ENCODE data around the gene SLC9A3. TPM values are rescaled to one million over a fixed set of nuclear protein-coding genes. Genes with fewer than 3 reads are reported as not detected.

SLC9A3 gene
- total RNA-seq, 2 donors from 2014 or later: 78.1 to 170 TPM

DNA sequence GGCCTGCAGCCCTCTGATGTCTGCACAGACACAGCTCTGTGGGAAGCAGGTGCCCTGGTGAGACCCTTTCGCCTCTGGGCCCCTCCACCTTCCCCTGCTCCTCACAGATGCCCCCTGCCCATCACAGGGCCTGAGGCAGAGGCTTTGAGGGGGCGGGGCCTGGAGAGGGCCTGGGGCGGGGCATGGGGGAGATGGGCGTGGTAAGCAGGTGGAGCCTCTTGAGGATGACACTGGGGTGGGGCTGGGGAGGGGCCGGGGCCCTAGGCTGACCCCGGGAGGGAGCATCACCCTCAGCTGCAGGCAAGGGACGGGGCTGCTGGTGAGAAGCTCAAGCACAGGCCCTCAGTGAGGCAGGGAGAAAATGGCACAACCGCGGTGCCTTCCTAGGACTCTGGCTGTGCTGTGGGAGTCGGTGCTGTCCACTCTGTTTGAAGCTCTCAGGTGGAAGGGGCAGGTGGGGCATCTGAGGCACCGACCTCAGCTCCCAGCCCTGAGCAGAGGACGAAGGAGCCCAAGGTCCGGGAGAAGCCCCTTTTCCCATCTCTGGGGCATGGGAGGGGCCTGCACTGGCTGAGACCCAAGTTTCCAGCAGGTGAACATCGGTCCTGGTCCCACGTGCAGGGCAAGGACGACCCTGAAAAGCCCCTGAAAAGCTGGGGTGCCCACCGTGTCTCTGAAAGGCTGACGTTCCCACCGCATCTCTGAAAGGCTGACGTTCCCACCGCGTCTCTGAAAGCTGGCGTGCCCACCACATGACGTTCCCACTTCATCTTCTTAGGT is 17.5 kb upstream of the SLC9A3 start:
- intact Hi-C loops (cut with DNase I, micrococcal nuclease): no loop called here
- DNase-seq (peak; percentile 5 to 19), ATAC-seq (no peak)

DNA sequence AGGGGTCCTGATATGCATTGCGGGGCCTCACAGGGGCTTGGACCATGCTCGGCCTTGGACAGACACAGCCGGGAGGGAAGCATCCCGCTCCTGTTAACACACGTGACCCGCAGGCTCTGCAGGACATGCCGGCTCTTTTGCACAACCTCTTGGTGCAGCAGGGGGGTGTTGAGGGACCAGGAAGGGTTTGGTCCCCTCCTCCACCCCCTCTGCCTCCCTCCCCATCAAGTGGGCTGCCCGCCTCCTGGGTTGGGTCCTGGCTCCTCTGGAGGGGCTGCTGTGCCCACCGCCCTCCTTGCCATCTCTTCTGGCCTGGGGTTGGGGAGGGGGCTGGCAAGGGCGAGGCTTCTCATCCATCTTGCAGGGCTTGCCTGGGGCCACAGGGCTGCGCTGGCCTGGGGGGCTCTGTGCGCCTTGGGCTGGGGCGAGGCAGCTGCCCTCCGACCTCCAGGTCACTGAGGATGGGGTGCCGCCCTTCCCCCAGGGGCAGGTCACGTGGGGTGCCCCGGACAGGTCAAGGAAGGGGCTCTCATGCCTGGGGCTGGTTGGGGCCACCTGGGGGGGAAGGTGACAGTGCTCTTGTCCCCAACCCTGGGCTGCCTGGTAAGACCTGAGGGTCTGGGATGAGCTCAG is 16.8 kb upstream of the SLC9A3 start:
- intact Hi-C loops (cut with DNase I, micrococcal nuclease): no loop called here
- peak in 1 of 2 donors; percentile 24 for DNase-seq
- no peak for ATAC-seq

DNA sequence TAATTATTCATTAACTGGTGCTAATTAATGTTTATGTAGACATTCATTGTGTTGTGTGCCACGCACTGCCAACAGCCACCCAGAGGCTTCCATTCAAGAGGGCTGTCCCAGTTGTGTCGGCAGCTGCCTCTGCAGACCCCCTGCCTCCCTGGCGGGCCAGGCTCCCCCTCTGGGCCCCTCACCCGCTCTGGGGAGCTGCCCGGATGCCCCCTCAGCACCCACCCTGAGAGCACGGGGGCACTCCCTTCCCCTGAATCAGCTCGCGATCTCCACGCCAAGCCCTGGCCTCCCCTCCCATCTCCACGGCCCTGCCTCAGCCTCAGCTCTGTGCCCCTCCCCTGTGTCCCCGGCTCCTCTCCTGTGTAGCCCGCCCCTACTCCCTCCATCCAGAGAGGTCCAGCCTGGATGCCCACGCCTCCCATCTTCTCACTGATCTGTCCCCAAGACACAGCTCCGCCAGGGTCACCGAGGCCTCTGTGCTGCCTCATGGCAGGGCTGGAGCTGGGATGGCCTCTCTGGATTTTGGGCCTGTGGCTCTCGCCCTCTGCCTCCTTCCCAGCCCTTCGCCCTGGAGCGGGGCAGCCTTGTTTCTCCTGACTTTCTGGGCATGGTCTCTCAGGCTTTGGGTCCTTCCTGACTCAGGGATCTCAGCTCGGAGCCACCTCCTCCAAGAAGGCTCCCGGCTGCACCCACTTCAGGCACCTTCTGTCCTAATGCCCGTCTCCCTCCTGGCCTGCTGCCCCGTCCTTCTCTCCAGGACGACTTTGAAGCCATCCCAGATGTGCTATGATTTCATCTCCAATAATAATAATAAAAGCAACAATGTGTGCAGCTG is 16.0 kb upstream of the SLC9A3 start:
- no peak for ATAC-seq
- peak in 1 of 2 donors; percentile 21 for DNase-seq
- intact Hi-C loops (cut with DNase I, micrococcal nuclease): no loop called here

DNA sequence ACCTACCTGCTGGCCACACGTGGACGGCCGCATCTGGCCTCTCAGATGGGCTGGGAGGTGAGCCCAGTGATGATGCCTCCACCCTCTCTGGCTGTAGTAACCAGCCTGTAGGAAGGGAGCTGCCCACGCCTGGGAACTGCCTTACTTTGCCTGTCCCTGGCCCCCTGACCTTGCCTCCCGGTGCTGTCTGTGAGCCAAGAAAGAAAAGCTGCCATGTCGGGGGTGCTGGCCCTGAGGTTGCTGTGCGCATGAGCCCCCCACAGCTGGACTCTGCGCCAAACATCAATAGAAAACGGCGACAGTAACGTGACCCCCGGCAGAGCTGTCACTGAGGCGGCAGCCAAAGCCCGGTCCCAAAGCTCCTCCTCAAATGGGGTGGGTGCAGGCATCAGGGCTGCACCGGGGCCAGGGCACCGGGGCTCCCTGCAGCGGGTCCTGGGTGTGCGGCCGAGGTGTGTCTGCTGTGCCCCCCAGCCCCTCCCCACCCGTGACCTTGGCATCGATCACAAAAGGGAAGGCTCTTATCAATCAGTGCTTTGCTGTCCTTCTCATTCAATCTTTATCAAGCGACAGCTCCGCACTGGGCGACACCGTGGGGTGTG is 15.3 kb upstream of the SLC9A3 start:
- intact Hi-C loops (cut with DNase I, micrococcal nuclease): no loop called here
- ATAC-seq (no peak), DNase-seq (no peak)

DNA sequence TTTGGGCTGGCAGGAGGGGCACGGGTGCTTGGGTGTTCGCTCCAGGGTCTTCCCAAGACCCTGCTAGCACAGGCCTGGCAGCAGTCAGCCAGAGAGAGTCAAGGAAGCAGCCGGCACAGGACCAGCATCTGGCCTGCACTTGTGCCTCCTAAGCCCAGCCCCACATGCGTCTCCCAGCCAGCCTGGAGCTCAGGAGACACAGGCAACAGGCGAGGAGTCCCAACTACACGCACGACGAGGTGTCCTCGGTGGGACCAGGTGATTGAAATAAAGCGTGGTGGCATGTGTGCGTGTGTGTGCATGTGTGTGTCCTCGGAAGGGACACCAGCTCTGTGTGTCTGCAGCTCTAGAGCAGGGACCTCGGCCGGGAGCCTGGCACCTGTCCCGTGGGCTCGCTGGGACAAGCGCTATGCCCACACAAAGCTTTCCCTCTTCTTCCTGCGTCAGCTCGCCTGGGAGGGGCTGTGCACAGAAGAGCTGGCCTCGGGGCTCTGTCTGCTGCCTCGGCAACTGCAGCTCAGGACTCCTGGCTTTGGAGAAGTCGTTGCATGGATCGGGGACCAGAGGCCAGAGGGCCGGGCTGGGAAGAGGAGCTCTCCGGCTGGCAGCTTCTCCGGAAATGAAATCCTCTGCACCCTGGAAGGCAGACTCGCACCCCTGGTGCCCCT is 14.7 kb upstream of the SLC9A3 start:
- ATAC-seq (no peak), DNase-seq (peak in 1 of 2 donors; percentile 14)
- intact Hi-C loops (cut with DNase I, micrococcal nuclease): no loop called here

DNA sequence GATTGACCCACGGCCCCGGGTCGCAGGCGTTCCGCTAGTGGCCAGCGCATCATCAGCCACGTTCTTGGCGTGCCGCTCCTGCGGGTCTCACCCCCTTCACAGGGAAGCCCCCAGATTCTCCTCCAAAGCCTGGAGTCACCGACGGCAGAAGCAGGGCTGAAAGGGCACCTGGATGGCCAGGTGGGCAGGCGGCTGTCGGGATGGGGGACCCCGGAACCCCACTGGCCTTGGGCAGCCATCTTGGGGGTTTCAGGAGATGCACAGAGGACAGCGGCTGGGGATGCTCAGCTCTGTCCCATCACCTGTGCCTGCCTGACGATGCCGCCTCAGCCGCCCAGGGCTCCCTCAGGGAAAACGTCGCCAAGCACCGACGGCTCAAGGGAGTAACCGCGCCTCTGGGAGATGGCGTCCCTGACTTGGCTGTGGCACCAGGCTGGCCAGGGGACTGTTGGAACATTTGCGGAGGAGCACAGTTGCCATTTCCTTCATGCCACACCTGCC is 14.1 kb upstream of the SLC9A3 start:
- intact Hi-C loops (cut with DNase I, micrococcal nuclease): no loop called here
- DNase-seq (peak in 1 of 2 donors; percentile 20), ATAC-seq (no peak)

DNA sequence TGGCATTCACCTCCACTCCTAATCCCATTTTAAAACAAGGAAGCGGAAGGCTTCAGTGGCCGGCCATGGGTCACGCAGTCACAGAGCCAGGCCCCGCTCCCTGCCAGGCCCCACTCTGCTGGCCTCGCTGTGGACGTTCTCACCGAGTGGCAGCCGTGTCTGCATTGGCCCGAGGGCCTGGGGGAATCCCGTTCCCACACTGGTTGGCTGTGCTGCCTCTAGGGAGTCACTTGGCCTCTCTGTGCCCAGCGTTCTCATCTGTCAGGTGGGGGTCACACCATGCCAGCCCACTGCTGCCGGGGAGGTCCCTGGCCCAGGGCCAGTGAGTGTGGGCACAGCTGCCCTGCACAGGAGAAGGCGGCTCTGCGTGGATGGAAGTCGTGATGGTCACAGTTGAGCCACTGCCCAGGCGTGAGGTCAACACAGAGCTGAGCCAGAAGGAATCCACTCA is 13.4 kb upstream of the SLC9A3 start:
- DNase-seq: no peak
- no peak for ATAC-seq
- intact Hi-C loops (cut with DNase I, micrococcal nuclease): no loop called here

DNA sequence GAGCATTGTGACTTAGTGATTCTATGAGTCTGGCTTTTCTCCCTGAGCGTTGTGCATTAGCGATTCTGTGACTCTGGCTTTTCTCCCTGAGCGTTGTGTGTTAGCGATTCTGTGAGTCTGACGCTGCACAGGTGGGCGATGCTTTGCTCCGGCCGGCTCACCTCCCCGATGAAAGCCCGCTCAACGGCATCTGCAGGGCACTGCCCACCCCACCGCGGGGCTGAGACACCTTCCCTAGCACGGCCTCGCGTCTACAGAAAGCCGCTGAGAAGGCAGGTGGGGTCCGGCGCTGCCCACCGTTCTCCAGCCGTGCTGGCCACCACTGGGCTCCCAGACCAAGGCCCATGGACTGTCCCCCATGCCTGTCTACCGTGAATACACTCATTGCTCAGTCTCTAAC is 12.8 kb upstream of the SLC9A3 start:
- intact Hi-C loops (cut with DNase I, micrococcal nuclease): no loop called here
- ATAC-seq: no peak
- no peak for DNase-seq

DNA sequence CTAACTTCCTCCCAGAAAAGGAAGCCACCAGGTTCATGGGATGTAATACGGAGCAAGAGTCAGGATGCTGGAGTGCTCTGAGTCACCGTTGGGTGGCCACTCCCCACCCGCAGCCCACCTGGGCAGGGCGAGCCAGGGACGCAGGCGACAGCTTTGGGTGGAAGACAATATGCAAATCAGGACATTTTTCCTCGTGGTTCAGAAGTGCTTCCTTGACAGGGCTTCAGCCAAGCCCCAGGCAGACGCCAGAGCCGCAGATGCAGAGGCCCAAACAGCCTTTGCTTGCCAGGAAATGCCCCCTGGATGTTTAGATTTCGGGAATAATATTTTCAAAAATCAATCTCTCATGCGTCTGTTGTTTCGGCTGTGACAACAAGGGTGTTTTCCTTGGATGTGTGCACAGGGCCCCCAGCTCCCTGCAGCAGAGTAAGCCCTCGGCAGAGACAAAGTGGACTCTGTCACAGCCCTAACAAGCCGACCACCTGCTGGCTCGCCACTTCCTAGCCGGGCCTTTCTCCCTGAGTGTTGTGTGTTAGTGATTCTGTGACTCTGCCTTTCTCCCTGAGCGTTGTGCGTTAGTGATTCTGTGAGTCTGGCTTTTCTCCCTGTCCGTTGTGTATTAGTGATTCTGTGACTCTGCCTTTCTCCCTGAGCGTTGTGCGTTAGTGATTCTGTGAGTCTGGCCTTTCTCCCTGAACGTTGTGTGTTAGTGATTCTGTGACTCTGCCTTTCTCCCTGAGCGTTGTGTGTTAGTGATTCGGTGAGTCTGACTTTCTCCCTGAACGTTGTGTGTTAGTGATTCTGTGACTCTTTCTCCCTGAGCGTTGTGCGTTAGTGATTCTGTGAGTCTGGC is 11.8 kb upstream of the SLC9A3 start:
- ATAC-seq: peak; percentile 23

DNA sequence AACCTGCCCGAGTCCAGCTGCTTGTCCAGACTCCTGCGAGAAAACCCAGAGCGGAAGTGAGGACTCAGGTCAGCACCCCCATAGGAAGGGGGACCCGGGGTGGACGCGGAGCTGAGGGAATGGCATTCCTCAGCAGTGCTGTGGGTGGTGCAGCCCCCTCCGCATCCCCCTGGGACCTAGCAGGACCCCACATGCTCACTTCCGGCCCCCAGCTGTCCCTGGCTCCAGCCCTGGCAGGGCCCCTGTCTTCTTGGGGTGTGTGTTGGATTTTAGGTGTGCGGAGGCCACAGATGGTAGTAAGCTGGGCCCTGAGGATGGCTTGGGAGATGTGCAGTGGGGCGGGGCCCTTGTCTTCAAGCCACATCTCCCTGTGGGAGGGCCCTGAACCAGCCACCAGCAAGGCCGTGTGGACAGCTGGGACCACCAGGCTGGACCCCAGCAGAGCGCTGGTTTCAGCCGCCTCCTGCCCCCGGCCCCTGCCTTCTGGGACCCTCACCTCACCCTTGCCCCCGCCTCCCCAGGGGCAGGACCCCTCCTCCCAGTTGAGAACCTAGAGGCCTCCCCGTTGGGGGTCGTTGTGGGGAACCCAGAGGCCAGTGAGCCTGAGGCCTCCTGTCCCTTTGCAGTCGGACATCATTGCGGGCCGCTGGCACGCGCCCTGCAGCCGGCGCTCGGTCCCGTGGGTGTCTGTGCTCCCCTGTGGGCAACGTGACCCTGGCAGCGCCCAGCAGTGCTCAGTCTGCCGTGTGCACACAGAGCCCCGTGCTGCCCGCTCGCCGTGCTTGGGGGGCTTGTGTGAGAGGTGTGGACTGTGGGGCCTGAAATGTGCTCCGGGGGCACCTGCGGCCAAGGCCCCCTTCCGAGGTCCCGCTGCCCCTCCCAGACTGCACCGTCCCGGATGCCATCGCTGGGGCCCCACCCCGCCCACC is 10.8 kb upstream of the SLC9A3 start:
- DNase-seq (no peak), ATAC-seq (no peak)
- intact Hi-C loops (cut with DNase I, micrococcal nuclease): no loop called here

More for the DNA sequence above, 11.8 kb upstream of the SLC9A3 start:
- DNase-seq: peak in 1 of 2 donors; percentile 13
- intact Hi-C loops (cut with DNase I, micrococcal nuclease): no loop called here

DNA sequence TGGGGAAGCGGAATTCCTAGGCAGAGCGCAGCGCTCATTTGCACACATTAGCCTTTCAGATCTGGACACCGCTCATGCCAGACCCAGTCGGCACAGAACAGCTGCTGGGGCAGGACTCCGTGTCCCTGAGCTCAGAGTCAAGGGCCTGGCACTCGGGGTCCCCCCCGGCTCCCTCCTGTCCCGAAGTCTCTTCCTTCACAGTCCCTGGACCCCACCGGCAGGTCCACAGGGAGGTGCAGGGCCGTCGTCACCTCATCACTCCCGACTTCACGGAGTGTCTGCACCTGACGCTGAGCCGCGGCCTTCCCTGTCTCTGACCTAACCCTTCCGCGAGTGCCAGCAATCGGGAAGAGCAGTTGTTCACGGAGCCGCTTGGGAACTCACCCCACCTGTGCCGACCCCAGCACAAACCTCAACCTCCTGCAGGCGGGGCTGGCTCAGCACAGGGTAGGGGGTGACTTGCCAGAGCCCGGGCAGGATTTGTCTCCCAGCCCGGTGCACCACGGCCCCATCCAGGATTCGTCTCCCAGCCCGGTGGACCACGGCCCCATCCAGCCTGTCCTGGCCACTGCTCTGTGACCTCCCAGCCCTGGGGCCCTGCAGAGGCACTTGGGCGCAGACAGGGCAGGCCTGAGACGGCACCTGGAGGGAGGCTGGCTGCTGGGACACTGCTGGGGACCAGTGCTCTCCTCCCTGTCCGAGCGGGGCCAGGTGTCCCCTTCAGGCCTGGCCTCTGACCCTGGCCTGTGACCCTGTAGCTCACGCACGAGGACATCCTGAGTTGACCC is 9.9 kb upstream of the SLC9A3 start:
- DNase-seq (no peak), ATAC-seq (no peak)
- intact Hi-C loops (cut with DNase I, micrococcal nuclease): no loop called here

DNA sequence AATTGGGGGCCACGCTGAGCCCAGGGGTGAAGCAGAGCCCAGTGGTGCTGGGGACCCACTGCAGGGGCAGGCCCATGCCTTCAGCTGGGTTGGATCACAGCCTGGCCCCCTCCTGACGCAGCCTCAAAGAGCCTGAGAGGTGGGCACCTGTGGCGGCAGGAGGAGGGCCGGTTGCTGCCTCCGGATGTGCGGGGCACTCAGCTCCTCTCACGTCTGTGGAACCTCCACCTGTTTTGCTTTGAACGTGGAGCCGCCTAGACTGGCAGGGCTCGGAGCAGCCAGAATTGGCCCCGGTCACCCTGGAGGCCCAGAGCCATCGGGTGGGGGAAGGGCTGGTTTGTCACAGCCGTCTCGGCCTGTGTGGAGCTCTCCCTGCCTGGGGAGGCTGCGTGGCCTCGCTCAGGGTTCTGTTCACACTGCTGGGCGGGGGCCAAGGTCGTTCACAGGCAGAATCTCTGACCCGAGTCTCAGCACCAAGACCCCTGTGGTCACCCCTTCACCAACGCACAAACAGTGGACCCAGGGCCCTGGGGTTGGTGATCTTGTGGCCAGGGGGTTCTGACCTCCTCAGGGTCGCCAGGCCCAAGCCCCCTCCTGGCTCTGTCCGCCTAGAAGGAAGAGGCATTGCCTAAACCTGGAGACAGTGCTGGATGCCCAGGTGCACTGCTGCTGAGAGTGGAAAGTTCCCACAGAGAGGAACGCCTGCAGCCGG is 9.2 kb upstream of the SLC9A3 start:
- no peak for DNase-seq
- ATAC-seq: no peak
- intact Hi-C loops (cut with DNase I, micrococcal nuclease): no loop called here

DNA sequence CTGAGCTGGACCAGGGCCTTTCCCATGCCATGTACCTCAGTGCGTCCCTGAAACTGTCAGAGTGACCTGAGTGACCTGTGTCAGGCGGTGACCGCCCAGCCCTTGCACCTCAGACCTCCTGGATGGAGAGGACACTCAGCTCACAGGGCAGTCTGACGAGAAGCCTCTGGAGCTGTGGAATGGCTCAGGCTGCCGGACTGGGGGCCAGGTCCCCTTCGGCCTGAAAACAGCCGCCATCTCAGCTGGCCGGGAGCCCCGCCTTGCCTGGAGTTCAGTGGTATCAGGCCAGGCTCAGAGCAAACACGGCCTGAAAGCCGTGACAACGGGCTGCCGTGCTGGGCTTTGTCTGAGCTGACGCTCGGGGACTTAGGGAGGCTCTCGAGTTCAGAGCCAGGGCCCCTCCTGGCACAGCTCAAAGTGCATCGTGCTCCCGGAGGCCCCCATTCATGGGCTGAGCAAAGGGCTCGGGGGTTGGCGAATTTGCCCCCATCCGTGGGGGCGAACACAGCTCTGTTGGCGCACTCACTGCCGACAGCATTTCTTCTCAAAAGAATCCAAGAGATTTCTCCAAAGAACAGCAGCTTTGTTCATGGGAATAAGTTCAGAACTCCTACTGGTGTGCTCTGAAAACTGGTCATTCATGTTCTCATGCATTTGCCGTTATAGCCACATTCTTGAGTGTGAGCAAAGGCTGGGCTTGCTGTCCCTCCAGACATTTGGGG is 8.4 kb upstream of the SLC9A3 start:
- ATAC-seq: no peak
- no peak for DNase-seq
- intact Hi-C loops (cut with DNase I, micrococcal nuclease): no loop called here

DNA sequence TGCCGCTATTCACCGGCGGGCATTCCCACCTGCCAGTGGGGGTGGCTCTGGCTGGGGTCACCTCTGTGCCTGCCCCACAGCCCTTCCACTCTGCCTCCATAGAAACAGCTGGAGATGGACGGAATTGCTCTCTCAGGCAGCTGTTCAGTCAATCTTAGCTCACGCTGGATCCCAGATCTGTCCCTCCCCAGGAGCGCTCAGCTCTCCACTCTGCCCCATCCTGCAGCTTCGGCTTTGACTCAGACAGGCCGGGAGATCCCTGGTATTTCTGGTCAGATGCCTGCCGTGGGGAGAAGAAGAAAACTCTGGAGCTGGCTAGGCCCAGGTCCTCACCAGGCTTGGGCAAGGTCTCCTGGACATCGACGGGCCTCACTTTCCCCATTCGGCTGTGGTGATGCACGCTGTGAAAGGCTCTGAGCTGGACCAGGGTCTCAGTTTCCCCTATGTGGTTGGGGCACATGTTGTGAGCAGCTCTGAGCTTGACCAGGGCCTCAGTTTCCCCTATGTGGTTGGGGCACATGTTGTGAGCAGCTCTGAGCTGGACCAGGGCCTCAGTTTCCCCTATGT is 7.6 kb upstream of the SLC9A3 start:
- intact Hi-C loops (cut with DNase I, micrococcal nuclease): no loop called here
- no peak for ATAC-seq

More for the DNA sequence above, 7.6 kb upstream of the SLC9A3 start:
- DNase-seq: no peak

Data from left colon (tissue), 2 donors.